HEK293 (cell line): Measurements from ENCODE around the gene PRSS33.

Experiments
- CTCF ChIA-PET: fragments of 350-600 bp; formaldehyde crosslinking; extraction: SDS; loops from one replicate; lab custom pipeline; 2021; ENCODE audit warnings: antibody characterized with exemption; lab: Yijun Ruan, JAX
- POLR2A ChIA-PET: fragments of 300-600 bp; formaldehyde crosslinking; extraction: SDS; loops from one replicate; lab custom pipeline; 2020; ENCODE audit warnings: antibody characterized with exemption, inconsistent platforms; lab: Yijun Ruan, JAX
- H3K27ac ChIP-seq: fragments of 200-500 bp; sonication (Bioruptor generic); 2 replicates; pipeline ENCODE4 v1.5.1; 2014; ENCODE audit warnings: low read depth, low read length, control low read depth, inconsistent platforms; ENCODE audit errors: extremely low read depth
- H3K36me3 ChIP-seq, 2 experiments: fragments of 200-500 bp in 1 of 2; sonication (Bioruptor generic) in 1 of 2; 1 replicate in 1 of 2; 2 replicates in 1 of 2; pipeline ENCODE4 v1.5.1; 2014 to 2017; ENCODE audit warnings: inconsistent platforms in 2 of 2, low read length in 2 of 2; ENCODE audit not compliant: control insufficient read depth in 2 of 2, insufficient read depth in 1 of 2
- H3K4me1 ChIP-seq: fragments of 200-500 bp; sonication (Bioruptor generic); 2 replicates; pipeline ENCODE4 v1.5.1; 2014; ENCODE audit warnings: mild to moderate bottlenecking, low read length, inconsistent platforms; ENCODE audit not compliant: control insufficient read depth, insufficient read depth
- H3K4me3 ChIP-seq: 2 replicates; pipeline ENCODE4 v1.5.1; 2011; ENCODE audit warnings: low read depth, mild to moderate bottlenecking, control low read depth, low read length, moderate library complexity
- H3K9me3 ChIP-seq: fragments of 200-500 bp; sonication (Bioruptor generic); 2 replicates; pipeline ENCODE4 v1.5.1; 2014; ENCODE audit warnings: low read depth, low read length, inconsistent platforms; ENCODE audit not compliant: control insufficient read depth, insufficient read depth
- FEZF1 ChIP-seq: fragments of 450-650 bp; formaldehyde crosslinking; IDR thresholded peaks from 2 replicates; pipeline ENCODE4 v1.5.1; 2016; ENCODE audit warnings: missing biosample characterization, missing genetic modification characterization
- GLIS1 ChIP-seq: fragments of 450-650 bp; formaldehyde crosslinking; IDR thresholded peaks from 2 replicates; pipeline ENCODE4 v1.5.1; 2016; ENCODE audit warnings: missing biosample characterization, missing genetic modification characterization
- SCRT1 ChIP-seq: fragments of 450-650 bp; formaldehyde crosslinking; IDR thresholded peaks from 2 replicates; pipeline ENCODE4 v1.5.1; 2016; ENCODE audit warnings: missing biosample characterization, missing genetic modification characterization, borderline replicate concordance
- ZFHX2 ChIP-seq: fragments of 450-650 bp; formaldehyde crosslinking; conservative IDR thresholded peaks from 2 replicates; pipeline ENCODE4 v1.5.1; 2016; ENCODE audit warnings: missing biosample characterization, missing genetic modification characterization
- ZFP3 ChIP-seq: fragments of 450-650 bp; formaldehyde crosslinking; IDR thresholded peaks from 2 replicates; pipeline ENCODE4 v1.5.1; 2016; ENCODE audit warnings: low read depth, missing biosample characterization, missing genetic modification characterization
- ZNF146 ChIP-seq: fragments of 450-650 bp; formaldehyde crosslinking; IDR thresholded peaks from 2 replicates; pipeline ENCODE4 v1.5.1; 2016; ENCODE audit warnings: missing biosample characterization, missing genetic modification characterization
- ZNF18 ChIP-seq: fragments of 450-650 bp; formaldehyde crosslinking; IDR thresholded peaks from 2 replicates; pipeline ENCODE4 v1.5.1; 2016; ENCODE audit warnings: missing biosample characterization, missing genetic modification characterization
- ZNF398 ChIP-seq: fragments of 450-650 bp; formaldehyde crosslinking; IDR thresholded peaks from 2 replicates; pipeline ENCODE4 v1.5.1; 2017; ENCODE audit warnings: missing biosample characterization, missing genetic modification characterization
- ZNF514 ChIP-seq: fragments of 450-650 bp; formaldehyde crosslinking; IDR thresholded peaks from 2 replicates; pipeline ENCODE4 v1.5.1; 2016; ENCODE audit warnings: missing biosample characterization, missing genetic modification characterization
- ZNF555 ChIP-seq: fragments of 450-650 bp; formaldehyde crosslinking; conservative IDR thresholded peaks from 2 replicates; pipeline ENCODE4 v1.5.1; 2017; ENCODE audit warnings: missing biosample characterization, mild to moderate bottlenecking, missing genetic modification characterization, inconsistent platforms
- ZNF639 ChIP-seq: fragments of 450-650 bp; formaldehyde crosslinking; IDR thresholded peaks from 2 replicates; pipeline ENCODE4 v1.5.1; 2016; ENCODE audit warnings: missing biosample characterization, missing genetic modification characterization
- ZNF658 ChIP-seq: fragments of 450-650 bp; formaldehyde crosslinking; IDR thresholded peaks from 2 replicates; pipeline ENCODE4; 2016; ENCODE audit warnings: missing biosample characterization, missing genetic modification characterization
- ZNF843 ChIP-seq: fragments of 450-650 bp; formaldehyde crosslinking; IDR thresholded peaks from 2 replicates; pipeline ENCODE4 v1.5.1; 2016; ENCODE audit warnings: missing biosample characterization, missing genetic modification characterization
- ZSCAN18 ChIP-seq: fragments of 450-650 bp; formaldehyde crosslinking; IDR thresholded peaks from 2 replicates; pipeline ENCODE4 v1.5.1; 2016; ENCODE audit warnings: missing biosample characterization, missing genetic modification characterization
- ZXDB ChIP-seq: fragments of 450-650 bp; formaldehyde crosslinking; IDR thresholded peaks from 2 replicates; pipeline ENCODE4 v1.5.1; 2016; ENCODE audit warnings: missing biosample characterization, missing genetic modification characterization

PRSS33 gene

GRCh38 chr16:2830355-2830695 lies 43.0 kb upstream of the PRSS33 start:
- H3K9me3 ChIP-seq: no peaks in the 10 kb centered on the region
- ChIA-PET CTCF (interaction anchor here (1.5 kb wide), 1 partner anchor 9 kb away, joined by 6 read pairs; no protein-coding TSS in a partner anchor), POLR2A (no interaction called here)
- no peak for TF ChIP-seq ZSCAN18 (tag by site-specific recombination)
- TF ChIP-seq GLIS1 (tag by site-specific recombination): peak; percentile 60; the same call in 1 of the 2 replicates
- TF ChIP-seq ZNF639 (tag by site-specific recombination): no peak
- no peak for TF ChIP-seq SCRT1 (tag by site-specific recombination)
- H3K4me1 ChIP-seq: no peaks in the 10 kb centered on the region
- H3K27ac ChIP-seq: no peak overlapping the region
- H3K36me3 ChIP-seq: no peaks in the 10 kb centered on the region
- H3K4me3 ChIP-seq: no peak overlapping the region

GRCh38 chr16:2829501-2830354 lies 42.4 kb upstream of the PRSS33 start, which contains the start of gene ZG16B:
Gene ZG16B, plus strand, starts transcription at chr16:2830303. Its CDS starts 139 bp downstream, at chr16:2830442.
- H3K9me3 ChIP-seq: no peaks in the 10 kb centered on the region
- H3K27ac ChIP-seq: no peak within 1 kb of the TSS
- ChIA-PET POLR2A (interaction anchor here (0.6 kb wide), 1 partner anchor 1549 kb away, joined by 4 read pairs; no protein-coding TSS in a partner anchor), CTCF (interaction anchor here (1.5 kb wide), 1 partner anchor 9 kb away, joined by 6 read pairs; no protein-coding TSS in a partner anchor)
- no peaks in the 10 kb centered on the region for H3K36me3 ChIP-seq
- no peaks in the 10 kb centered on the region for H3K4me1 ChIP-seq
- H3K4me3 ChIP-seq: no peak within 1 kb of the TSS
- TF ChIP-seq ZFHX2 (tag by site-specific recombination) (0 out of 2 replicates have a peak, but pooled peaks have one; percentile 10), ZNF658 (tag by site-specific recombination) (no peak)

GRCh38 chr16:2828876-2829430 lies 41.6 kb upstream of the PRSS33 start:
- H3K36me3 ChIP-seq: no peaks in the 10 kb centered on the region
- CTCF ChIA-PET: interaction anchor here (0.7 kb wide), 1 partner anchor 10 kb away, joined by 3 read pairs; no protein-coding TSS in a partner anchor
- no peak overlapping the region for H3K27ac ChIP-seq
- no peak for TF ChIP-seq ZNF398 (tag by site-specific recombination)
- TF ChIP-seq ZNF146 (tag by site-specific recombination): no peak
- no peak for TF ChIP-seq ZFP3 (tag by site-specific recombination)
- TF ChIP-seq ZNF555 (tag by site-specific recombination): no peak
- no peak for TF ChIP-seq ZXDB (tag by site-specific recombination)
- TF ChIP-seq ZNF843 (tag by site-specific recombination): no peak
- TF ChIP-seq ZNF514 (tag by site-specific recombination): no peak
- TF ChIP-seq FEZF1 (tag by site-specific recombination): no peak
- TF ChIP-seq ZNF18: no peak
- H3K4me1 ChIP-seq: no peaks in the 10 kb centered on the region
- no peak overlapping the region for H3K4me3 ChIP-seq
- POLR2A ChIA-PET: no interaction called here
- H3K9me3 ChIP-seq: no peaks in the 10 kb centered on the region
